SW480 (cell line): ENCODE measurements around the gene PDGFRA.
"Not testable (repeated sequence)": the region's sequence is repeated elsewhere in the genome, so short reads cannot be mapped to it uniquely, and the experiment has no call there.

Experiments
- DNase-seq: peaks from one replicate; pipeline ENCODE4 v3.0.0-alpha.2; 2016; ENCODE audit warnings: low spot score

Gene PDGFRA

DNA sequence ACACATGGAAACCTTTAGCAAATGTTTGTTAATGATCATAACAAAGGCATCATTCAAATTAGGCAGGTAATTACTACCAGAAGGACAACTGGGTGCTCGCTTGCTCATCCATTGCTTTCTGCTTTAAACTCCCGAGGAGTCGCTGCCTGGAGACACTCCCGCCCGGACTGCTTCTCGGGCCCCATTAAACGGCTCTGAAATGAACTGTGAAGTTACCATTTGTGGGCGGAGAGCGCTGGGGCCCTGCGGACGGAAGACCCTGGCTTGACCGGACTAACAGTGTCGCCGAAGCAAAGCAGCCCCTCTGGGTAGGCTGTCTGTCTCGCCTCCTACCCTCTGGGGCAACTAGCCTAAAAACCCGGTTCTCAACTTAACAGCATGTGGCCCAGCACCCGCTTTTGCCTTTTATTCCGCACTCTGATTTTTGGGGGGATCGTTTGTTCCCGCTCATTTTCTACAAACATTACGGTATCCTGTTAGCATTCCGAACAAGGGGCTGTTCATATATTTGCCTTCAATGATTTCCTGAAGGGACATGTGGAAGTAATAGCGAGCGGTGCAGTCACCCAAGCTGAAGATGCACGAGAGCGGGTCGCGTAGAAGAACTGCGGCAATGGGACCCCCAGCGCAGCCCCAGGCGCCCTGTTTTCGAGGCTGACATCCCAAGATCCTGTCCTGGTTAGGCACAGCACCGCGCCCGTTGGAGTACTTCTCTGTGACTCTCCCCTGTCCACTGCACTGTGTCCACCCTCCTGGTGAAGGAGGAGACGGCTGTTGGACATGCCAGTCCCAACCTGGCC lies 1.6 kb upstream of the PDGFRA start:
- peak; percentile 52 for DNase-seq

DNA sequence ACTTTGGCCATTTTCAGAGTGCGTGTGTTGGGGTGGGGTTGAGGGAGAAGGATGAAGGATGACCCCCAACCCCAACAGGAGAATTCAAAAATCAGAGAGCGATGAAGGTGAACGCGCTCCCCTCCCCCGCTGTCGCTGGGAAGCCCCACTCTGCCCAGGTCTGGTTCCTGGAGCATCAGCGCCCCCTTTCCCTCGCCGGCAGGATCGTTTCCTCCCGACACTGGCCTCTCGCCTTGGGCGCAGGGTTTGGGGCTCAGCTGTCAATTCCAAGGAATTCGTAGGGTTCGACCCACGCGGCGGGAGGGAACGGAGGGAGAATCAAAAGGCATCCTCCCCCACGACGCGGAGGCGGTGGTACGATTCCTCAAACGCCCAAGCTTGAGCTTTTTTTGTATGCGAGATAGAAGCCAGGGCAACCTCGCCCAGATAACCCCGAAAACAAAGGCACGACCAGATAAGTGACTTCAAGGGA lies 1.0 kb upstream of the PDGFRA start:
- DNase-seq, result peak; percentile 53

DNA sequence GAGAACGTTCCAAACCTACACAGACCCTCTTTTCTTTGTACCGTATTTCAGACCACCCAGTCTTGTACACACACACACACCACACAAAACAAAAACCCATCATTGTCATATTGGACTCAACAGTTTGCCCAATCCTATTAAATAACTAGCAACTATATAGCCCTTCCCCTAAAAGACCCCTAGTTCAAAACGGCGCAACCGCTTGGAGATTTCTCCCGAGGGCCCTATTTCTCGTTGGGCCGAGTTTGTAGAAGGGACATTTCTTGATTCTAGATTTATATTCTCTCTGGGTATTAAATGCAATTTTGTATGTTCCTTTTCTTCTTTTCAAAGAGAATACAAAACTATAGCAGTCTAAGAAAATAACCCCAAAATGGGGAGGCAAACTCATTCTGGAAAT lies 547 bp upstream of the PDGFRA start:
- no peak for DNase-seq

DNA sequence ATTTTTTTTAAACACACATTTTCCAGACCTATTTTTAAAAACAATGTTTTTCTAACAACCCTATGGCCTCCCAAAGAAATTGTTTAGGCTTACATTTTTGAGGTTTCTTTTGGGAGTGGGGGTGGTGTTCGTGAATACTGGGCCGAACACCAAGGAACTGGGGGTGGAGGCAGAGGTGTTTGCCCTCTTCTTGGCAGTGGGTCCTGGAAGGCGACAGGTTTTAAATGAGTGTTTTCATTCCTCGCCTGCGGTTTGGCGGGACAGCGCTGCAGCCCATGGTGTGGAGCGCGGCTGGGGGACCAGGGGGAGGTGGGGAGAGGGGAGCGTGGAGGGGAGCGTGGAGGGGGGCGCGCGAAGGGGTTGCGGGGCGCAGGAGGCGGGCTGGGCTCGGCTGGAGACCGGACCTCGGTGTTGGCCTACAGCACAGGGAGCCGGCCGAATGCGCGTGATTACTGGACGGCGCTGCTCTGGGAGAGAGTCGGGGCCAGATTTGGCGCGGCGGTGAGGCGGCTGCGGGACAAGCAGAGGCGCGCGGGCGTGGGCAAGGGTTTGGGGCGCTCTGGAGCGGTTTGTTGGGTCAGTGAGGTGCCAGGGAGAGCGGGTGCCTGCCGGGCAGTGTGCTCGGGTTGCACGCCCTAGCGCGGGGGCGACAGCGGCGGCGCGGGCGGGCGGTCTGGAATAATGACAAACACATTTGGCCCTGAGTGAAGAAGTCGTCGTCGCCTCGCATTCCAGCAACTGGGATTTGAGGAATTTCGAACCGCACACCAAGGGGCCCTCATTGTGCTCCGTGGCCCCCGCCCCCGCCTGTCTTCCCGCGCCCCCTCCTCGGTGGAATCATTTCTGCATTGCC lies 764 bp downstream of the PDGFRA start:
- no peak for DNase-seq

DNA sequence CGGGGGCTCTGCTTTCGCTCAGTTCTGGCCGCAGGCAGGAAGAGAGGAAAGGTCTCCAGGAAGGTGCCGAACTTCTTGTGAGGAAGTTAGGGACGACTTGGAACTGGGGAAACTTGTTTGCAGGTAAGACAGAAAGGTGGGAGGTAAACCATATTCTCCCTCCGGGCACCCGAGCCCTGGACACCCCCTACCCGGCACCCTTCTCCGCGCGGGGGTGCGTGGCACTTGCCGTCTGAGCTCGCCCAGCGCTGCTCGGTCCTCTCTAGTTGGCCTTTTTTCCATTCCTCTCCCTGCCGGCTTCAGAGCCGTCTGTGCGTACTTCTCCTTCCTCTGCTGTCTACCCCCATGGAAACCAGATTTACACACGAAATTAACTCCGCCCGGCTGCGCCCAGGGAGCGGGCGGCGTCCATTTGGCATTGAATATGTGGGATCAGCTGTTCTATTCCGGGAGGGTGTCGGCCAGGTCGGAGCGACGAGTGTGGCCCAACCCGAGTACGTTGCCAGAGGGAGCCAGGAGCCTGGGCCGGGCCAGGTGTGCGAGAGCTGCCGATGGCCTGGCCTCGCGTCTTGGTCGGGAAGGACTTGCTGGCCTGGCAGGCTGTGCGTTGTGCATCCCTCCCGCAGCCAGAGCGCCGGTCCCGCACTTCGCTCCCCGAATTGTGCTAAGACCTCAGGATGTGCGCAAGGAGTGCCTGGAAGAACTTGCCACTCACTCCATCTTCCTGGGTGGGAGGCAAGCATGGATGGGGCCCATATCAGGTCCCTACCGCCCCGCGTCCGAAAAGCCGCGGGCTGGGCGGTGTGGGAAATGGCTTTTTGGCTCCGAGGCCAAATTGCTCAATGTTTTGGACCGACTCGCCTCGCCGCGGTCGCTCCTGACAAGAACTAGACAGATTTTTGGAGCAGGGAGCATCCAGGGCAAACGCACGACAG lies 1.7 kb downstream of the PDGFRA start:
- DNase-seq, result no peak

DNA sequence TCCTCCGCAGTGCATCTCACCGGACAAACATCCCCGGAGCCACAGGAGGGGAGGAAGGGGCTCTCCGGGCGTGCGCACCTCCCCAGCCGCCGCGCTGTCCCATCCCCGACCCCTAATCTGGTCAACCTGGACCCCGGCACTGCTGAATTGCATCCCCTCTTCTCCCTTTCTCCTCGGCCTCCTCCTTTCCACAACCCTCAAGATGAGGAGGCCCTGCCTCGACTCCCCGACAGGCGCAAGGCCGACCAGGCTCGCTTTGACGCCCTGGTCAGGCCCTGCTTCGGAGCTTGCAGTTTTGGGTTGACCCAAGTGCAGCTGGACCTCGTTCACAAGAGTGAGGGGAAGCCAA lies 2.3 kb downstream of the PDGFRA start:
- no peak for DNase-seq

DNA sequence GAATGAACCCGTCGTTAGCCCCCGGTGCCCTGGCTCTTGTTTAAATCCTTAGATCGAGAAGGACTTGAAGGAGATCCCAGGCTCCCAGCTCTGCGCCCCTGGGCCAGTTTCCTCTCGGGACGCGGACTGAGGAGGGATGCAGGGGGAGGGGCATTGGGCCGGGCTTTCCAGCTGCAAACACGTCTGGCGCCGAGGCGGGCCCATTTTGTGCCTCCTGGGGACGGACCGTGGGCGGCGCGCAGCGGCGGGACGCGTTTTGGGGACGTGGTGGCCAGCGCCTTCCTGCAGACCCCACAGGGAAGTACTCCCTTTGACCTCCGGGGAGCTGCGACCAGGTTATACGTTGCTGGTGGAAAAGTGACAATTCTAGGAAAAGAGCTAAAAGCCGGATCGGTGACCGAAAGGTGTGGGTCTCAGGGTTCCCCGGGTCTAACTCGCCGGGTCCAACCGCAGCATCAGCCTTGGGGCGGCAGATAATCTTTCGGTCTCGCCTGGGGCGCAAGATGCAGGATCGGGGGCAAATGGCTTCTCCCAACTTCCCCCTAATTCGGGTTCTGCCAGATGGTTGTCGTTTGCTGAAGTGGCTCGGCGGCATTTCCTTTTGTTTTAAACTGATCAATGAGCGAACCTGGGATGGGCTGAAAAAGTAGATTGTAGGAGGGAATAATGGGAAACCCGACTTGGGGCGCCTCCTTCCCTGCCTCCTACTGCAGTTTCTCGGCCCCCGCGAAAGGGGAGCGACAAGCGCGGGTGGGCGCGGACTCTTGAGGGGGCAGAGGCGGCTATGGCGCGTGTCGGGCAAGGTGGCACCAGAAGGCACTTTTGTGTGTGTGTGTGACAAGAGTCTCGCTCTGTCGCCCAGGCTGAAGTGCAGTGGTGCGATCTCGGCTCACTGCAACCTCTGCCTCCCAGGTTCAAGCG lies 2.9 kb downstream of the PDGFRA start:
- DNase-seq, result no peak

DNA sequence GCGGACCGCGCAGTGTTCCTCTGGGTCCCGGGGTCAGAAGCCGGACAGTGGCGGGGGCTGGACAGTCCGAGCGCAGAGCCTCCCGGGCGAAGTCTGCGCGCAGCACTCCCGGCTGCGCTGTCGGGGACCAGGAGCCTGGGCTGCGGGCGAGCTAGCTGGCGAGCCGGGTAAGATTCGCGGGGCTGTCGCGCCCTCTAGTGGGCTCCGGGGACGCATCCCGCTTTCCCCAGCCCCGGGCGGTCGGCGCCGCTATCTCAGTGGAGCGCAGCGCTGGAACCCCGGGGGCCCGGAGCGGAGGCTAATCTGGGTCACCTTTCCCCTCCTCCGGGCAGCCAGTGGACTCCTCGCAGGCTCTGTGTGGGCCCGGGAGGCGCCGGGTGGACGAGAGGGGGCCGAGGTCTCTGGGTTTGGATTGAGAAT lies 4.2 kb downstream of the PDGFRA start:
- peak; percentile 38 for DNase-seq

DNA sequence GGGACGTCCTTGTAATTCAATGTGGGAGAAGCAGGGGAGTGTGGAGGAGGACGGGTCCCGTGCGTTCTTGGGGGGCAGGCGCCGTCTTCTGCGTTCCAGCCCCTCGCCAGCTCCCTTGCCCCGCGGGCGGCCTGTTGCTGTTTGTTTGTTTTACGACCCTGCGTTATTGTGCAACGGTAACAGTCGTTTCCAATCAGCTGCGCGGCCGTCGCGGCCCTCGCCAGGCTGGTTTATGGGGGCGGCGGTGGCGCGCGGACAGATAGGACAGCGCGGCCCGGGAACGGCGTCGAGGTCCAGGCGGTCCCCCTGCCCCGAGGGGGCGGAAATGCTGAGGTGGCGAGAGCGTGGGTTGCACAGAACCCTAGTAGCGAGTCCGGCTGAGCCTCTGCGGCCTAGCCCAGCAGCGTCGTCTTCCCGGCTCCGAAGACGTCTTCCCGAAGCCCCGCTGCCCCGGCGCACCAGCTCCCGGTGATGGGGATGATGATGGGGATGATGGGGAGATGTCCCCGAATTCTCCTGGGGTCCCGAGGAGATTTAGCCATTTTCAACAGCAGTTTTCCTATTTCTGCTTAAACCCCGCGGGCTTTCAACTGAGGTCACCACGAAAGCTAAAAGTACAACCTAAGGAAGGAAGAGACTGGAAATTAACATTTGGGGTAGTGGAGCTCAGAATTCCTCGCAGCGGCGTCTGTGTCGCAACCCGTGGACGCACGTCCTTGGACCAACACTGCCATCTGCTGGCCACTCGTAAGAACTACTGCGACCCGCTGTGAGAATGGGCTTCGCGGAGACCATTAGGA lies 4.8 kb downstream of the PDGFRA start:
- peak; percentile 67 for DNase-seq

DNA sequence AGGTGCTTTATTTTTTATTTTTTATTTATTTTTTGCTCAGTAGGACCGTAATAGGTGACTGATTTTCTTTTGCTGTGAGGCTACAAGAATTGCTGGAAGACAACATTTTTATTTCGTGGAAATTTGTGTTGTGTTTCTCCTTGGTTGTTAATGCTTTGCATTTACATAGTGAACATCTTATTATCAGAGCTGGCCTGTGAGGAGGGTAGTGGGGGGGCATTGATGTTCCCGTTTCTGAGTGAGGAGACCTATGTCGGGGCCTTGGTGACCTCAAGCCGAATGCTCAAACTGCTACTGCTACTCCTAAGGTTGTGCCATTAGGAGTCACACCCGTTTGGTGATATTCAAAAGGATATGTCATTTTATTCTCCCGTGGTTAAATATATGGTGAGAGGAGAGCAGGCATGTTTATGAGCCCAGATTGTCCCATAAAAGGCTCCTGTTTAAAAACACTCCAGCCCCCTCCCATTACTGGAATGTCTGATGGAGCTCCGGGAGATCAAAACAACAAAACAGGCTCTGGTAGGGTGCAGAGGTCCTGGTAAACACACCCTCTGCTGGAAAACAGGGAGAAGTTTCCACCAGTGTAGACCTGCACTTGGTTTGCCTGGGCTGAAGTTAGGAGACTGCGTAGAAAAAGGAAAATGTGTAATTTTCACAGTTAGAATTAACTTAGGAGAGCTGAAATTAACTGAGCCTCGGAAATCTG lies 5.6 kb downstream of the PDGFRA start:
- DNase-seq, result no peak

DNA sequence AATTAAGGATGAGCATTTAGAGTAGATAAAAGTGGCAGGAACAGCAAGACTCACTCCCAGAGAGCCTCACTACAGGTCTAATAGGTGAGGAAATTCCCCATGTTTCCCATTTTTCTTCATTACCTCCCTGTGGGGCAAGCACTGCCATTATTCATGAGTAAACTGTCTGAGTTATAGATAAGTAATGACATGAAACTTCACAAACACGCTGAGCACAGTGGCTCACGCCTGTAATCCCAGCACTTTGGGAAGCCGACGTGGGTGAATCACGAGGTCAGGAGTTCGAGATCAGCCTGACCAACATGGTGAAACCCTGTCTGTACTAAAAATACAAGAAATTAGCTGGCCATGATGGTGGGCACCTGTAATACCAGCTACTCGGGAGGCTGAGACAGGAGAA lies 7.2 kb downstream of the PDGFRA start:
- DNase-seq, result not testable (repeated sequence)

DNA sequence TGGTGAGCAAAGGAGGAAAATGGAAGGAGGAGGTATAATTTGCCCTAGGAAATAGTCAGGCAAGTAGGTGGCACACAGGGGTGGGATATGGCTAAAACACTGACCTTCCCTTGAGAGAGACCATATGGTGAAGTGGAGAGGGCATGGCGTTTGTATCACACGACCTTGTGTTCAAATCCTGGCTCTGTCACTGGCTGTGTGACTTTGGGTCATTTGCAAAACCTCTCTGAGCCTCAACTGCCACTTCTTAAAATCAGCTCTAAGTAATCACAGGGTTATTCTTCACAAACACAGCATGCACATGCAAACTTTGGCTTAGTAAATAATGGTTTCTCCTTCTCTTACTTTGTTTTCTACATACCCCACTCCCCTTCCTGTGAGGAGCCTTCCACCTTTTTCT lies 8.7 kb downstream of the PDGFRA start:
- no peak for DNase-seq

DNA sequence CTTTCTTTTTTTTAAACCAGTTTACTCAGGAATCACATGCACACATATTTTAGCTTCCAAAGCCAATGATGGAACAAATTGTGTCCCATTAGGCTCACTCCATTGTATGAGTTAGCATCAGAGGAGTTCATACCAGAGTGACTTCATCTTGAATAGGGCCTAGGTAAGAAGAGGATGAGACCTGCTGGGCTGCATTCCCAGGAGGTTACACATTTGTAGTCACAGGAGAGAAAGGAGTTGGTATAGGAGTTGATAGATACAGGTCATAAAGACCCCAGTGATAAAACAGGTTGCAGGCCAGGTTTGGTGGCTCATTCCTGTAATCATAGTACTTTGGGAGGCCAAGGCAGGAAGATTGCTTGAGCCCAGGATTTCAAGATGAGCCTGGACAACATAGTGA lies 9.3 kb downstream of the PDGFRA start:
- DNase-seq, result no peak

DNA sequence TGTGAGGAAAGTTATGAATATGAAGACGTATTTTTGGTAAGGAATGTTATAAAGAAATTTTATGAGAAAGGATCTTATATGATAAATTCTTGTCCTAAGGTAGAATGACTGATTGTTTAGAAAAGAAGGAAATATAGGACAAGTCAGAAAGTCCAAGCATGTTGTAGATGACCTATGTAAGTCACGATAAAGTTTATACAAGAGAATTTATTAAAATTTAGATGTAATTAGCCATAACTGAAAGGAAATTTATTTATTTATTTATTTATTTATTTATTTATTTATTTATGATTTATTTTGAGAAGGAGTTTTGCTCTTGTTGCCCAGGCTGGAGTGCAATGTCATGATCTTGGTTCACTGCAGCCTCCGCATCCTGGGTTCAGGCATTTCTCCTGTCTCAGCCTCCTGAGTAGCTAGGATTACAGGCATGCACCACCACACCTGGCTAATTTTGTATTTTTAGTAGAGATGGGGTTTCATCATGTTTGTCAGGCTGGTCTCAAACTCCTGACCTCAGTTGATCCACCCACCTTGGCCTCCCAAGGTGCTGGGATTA lies 12.3 kb downstream of the PDGFRA start:
- DNase-seq, result not testable (repeated sequence)

DNA sequence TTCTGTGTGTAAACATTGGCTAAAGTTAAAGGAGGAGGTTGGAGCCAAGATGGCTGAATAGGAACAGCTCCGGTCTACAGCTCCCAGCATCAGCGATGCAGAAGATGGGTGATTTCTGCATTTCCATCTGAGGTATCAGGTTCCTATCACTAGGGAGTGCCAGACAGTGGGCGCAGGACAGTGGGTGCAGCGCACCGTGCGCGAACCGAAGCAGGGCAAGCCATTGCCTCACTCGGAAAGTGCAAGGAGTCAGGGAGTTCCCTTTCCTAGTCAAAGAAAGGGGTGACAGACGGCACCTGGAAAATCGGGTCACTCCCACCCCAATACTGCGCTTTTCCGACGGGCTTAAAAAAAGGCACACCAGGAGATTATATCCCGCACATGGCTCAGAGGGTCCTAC lies 14.4 kb downstream of the PDGFRA start:
- DNase-seq, result not testable (repeated sequence)

DNA sequence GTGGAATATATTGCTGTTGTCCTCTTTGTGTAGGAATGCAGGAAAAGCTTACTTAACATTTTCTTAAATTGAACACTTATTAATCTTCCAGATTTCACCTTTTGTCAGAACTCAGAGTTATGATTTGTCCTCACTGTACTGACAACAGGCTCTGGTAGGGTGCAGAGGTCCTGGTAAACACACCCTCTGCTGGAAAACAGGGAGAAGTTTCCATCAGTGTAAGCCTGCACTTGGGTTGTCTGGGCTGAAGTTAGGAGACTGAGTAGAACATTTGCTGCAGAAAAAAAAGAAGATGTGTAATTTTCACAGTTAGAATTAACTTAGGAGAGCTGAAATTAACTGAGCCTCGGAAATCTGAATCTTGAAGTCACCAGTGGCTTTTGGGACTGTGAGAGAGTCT lies 23.2 kb downstream of the PDGFRA start:
- not testable (repeated sequence) for DNase-seq

DNA sequence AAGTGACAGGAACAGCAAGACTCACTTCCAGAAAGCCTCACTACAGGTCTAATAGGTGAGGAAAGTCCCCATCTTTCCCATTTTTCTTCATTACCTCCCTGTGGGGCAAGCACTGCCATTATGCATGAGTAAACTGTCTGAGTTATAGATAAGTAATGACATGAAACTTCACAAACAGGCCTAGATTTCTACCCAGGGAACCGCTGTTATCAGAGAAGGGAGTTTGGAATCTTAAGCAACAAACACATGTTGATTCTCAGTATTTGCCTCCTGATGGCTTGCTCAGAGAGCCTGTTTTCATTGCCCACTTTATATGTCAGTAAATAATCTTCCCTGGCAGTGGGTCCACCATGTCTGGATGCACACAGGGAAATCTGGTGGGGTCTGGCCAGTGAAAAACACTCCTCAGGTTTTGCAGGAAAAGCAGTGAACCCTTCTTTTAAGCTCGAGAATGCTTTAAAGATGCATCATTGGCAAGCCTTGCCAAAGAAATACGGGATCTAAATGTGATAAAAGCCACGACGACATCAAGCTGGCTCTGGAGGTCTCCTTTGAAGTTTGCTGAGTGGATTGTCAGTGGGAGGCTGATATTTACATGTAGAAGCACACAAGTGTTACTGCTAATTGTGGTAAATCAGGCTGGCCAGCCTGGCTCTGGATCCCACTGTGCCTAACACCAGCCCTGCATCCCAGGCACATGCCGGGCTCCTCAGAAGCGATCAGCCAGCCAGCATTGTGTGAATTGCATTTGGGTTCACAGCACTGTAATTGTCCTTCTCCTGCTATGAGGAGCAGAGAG lies 25.2 kb downstream of the PDGFRA start:
- DNase-seq, result no peak

DNA sequence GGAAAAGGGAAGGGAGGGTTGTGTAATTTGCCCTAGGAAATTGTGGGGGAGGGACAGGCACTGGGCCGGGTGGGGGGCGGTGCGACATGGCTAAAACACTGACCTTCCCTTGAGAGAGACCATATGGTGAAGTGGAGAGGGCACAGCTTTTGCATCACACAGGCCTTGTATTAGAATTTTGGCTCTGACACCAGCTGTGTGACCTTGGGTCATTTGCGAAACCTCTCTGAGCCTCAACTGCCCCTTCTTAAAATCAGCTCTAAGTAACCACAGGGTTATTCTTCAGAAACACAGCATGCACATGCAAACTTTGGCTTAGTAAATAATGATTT lies 25.8 kb downstream of the PDGFRA start:
- no peak for DNase-seq

DNA sequence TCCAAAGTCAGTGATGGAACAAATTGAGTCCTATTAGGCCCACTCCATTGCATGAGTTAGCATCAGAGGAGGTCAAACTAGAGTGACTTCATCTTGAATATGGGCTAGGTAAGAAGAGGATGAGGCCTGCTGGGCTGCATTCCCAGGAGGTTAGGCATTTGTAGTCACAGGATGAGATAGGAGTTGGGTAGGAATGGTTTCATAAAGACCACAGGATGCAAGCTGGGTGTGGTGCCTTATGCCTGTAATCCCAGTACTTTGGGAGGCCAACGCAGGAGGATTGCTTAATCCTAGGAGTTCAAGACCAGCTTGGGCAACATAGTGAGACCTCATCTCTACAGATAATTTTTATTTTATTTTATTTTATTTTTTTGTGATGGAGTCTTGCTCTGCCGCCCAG lies 26.8 kb downstream of the PDGFRA start:
- no peak for DNase-seq
